ENCODE measurements around the gene TOE1.
A peak's percentile ranks its signal among the peaks of the same experiment; 100 is the strongest.

The TOE1 gene

GRCh38 chr1:45327644-45328515 lies 12.1 kb upstream of the TOE1 start:
- DNase-seq = peak; percentile 25

GRCh38 chr1:45328680-45329079 lies 11.3 kb upstream of the TOE1 start:
- no peak for DNase-seq

DNA sequence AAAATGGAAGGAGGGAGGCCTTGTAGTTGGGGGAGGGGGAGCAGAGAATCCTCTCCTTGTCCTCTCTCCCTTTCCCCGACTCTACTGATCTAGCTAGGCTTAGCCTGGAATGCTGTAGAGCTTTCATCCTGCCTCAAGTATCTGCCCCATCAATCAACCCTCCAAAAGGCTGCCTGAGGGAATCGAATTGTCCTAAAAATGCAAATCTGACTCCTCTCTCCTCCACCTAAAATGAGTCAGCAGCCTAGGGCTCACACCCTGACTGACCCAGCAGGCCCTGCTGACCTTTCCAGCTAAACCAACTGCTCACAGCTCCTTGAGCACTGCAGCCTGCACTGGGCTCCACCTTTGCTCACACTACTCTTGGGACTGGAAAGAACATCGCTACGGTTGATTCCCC lies 10.5 kb upstream of the TOE1 start:
- DNase-seq = no peak

GRCh38 chr1:45331436-45332345 lies 8.3 kb upstream of the TOE1 start:
- no peak for DNase-seq

DNA sequence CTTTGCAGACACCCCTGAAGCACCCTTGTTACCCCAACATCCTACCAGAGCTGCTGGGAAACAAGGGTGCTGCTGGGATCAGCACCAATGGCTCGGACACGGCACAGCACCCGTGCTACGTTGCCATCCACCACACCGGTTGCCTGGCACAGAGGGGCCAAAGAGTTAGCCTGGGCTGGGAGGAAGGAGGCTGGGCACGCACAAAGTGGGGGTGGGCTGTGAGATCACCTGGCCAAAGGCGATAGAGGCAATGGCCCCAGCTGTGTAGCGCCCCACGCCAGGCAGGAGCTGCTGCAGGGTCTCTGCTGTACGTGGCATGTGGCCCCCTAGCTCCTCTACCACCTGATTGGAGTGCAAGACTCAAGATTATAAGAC lies 7.6 kb upstream of the TOE1 start:
- no peak for DNase-seq

- DNase-seq = no peak
These were observed 5.4 kb upstream of the TOE1 start for GRCh38 chr1:45334308-45335245.

DNA sequence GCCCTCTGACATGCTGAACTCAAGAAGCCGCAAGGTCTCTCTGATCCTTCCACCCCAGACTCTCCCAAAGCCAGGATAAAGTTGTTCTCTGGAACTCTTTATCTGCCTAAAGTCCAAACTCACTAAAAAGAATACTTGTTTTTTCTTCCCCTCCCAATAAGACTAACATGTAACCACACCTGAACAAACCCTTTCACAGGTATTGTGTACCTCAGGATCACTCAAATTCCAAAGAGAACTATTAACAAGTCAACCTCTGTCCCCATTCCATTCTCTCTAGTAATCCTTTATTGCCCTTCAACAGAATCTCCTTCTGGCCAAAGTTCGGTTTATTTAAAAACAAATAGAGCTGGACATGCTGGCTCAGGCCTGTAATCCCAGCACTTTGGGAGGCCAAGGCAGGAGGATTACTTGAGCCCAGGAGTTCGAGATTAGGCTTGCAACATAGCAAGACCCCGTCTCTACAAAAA lies 4.1 kb upstream of the TOE1 start:
- no peak for DNase-seq

- DNase-seq = no peak
These were observed 2.2 kb upstream of the TOE1 start for GRCh38 chr1:45337630-45338325.

DNA sequence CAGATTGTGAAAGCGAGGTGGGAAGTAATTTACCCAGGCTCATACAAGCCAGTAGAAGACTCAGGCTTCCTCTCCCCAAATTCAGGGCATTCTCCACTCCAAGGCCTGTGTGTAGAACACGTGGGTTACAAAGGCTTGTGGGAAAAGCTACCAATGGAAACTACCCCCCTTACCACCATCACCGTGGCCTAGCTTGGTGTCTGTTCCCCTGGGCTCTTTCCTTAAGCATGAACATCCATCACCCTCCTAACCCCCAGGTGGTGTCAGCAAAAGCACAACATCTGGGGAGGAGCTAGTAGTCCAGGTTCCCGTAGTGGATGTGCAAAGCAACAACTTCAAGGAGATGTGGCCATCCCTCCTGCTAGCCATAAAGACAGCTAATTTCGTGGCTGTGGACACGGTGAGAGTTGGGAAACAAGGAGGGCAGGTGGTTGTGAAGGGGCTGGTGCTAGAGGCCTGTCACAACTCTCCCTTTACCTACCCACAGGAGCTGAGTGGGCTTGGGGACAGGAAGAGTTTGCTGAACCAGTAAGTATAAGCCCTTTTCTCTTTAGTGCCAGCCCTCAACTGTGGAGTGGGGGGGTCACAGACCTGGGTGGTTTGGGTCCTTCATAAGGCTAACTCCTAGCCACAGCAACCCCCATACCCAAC lies 971 bp downstream of the TOE1 start:
- DNase-seq = peak; percentile 35

DNA sequence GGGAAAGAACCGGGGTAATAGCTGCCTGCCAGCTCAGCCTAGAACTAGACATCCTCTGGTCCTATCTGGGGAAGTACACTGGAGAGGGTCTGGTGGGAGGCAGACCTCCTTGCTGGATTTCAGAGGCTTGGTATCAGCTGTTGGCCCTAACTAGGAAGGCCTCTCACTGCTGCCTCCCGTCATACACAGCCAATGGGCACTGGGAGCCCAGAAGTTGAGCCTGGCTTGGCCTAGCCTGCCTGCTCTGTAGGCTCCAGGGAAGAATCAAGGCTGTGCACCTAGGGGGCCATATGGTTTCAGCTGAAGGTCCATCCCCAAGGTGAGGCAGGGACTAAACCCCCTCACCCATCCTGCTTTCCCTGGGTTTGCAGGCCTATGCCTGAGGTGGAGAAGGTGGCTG lies 4.5 kb downstream of the TOE1 start:
- no peak for DNase-seq

DNA sequence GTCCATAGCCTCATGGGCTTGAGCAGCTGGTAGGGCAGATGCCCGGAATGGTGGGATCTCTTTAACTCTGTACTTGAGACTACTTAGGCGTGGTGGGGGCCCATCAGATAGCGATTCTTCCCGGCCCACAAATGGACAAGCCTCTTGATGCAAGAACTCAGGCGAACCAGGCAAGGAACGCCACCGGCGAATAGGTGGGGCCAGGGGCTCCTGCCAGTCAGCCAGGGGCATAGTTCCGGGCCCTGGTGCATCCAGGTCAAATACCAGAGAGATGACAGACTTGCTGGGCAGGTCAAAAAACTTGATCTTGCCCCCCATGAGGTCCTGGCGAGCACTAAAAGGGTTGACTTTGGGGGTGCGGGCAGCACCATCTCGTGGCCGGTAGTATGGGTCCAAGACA lies 5.0 kb downstream of the TOE1 start:
- DNase-seq = no peak

- no peak for DNase-seq
These were observed 6.5 kb downstream of the TOE1 start for GRCh38 chr1:45346473-45346872.

GRCh38 chr1:45348020-45348419 lies 8.1 kb downstream of the TOE1 start:
- DNase-seq = no peak

DNA sequence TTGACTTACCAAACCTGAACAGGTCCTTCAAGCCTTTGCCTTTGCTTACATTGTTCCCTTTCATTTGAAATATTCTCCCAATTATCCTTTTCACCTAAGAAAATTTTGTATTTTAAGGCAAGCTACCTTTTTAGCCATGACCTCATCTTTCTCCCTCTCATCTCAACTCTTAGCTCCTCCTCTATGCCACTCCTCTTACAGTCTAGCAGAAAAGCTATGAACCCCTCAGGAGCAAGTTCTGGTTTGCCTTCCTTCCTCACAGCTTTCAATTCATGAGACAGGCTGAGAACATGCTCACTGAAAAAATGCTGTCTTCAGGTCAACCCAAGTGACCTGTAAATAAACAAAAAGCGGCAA lies 8.6 kb downstream of the TOE1 start:
- no peak for DNase-seq

DNA sequence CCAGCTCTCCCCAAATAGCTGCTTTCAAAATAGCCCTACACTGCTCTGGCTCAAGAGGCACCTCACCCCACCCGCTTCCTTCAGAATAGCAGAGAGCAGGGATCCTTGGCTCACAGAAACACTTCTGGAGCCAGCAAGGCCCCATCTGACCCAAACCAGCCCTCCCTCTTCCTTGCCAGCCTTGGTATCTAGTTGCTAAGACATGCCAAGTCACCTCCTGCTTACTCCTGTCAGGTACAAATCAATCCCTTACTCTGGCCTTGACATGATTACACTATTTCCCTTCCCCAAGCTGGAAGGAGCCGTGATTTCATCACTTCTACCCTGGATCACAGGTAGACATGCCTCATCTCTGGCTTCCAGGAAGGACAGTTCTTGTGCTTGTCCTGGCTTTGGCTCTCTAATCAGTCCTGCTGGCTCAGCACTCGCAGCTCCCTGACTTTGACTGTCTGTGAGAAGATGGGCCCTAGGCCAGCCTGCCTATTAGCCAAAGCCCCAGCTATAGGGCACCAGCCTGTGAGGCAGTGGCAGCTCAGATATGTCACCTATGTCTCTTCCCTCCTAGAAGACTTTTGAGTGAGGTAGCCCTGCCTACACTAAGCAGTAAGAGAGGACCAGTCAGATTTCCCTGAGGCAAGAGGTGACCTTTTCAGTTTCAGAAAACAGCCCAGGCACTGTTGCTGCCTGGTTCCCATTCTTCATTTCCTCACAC lies 9.2 kb downstream of the TOE1 start:
- no peak for DNase-seq

DNA sequence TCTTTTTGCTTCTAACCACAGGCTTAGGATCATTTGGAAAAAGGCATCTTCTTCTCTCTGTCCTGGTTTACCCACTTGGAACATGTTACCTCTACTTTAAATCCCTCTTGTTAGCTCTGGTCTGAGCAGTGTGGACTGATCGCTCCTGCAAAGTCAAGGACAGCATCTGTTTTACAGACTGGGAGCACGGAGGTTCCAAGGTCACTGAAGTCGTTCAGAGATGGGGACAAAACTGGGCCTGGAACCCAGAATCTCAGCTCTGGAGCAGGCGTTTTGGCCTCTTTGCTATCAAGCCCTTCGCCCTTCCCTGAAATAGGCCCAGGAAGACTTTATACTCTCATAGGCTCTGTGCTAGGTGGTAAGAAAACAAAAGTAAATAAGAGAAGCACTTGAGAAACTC lies 11.5 kb downstream of the TOE1 start:
- no peak for DNase-seq

GRCh38 chr1:45353685-45354084 lies 13.7 kb downstream of the TOE1 start:
- DNase-seq = no peak

GRCh38 chr1:45354838-45355237 lies 14.9 kb downstream of the TOE1 start:
- no peak for DNase-seq

DNA sequence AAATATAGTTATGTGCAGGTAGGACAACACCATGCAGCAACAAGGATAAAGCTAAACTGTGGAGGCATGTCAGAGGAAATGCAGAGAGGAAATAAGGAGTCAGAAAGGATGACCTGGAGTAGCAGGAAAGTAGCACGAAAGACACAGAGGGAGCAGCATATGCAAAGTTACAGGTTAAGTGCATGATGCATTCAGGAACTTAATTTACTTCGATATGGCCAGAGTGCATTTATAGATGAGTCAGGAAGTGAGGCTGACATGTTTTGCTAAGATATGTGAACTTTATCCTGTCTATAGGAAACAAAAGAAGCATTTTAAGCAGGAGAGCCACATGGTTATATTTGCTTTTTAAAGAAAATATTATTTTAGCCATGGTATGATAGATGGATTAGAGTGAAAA lies 15.7 kb downstream of the TOE1 start:
- no peak for DNase-seq

GRCh38 chr1:45356186-45356585 lies 16.2 kb downstream of the TOE1 start:
- no peak for DNase-seq
